GM19238 (cell line): Measurements from ENCODE around the gene SESN3.
"Not testable (repeated sequence)": the region's sequence is repeated elsewhere in the genome, so short reads cannot be mapped to it uniquely, and the experiment has no call there.

Experiments
- DNase-seq: peaks from one replicate; pipeline ENCODE4 v3.0.0; 2011; ENCODE audit warnings: low spot score; ENCODE audit not compliant: insufficient read length

SESN3 gene

GRCh38 chr11:95222817-95223216, 8.2 kb downstream of the SESN3 start:
- DNase-seq, result no peak

- DNase-seq, result no peak
These were observed 11.4 kb downstream of the SESN3 start for GRCh38 chr11:95219599-95219998.

- no peak for DNase-seq
These were observed 12.9 kb downstream of the SESN3 start for GRCh38 chr11:95218149-95218548.

- no peak for DNase-seq
These were observed 18.4 kb downstream of the SESN3 start for GRCh38 chr11:95212609-95213008.

- DNase-seq, result not testable (repeated sequence)
These were observed 21.5 kb downstream of the SESN3 start for GRCh38 chr11:95209535-95209934.

- DNase-seq, result no peak
These were observed 30.1 kb downstream of the SESN3 start for GRCh38 chr11:95200781-95201457.

- DNase-seq, result no peak
These were observed 35.2 kb downstream of the SESN3 start for GRCh38 chr11:95195831-95196230.

- DNase-seq, result no peak
These were observed 37.5 kb downstream of the SESN3 start for GRCh38 chr11:95193541-95193940.

GRCh38 chr11:95192717-95193116, 38.3 kb downstream of the SESN3 start:
- DNase-seq, result no peak

- DNase-seq, result no peak
These were observed 43.3 kb downstream of the SESN3 start for GRCh38 chr11:95187723-95188122.

- no peak for DNase-seq
These were observed 48.6 kb downstream of the SESN3 start for GRCh38 chr11:95182397-95182796.

GRCh38 chr11:95175818-95176380, 55.1 kb downstream of the SESN3 start:
- no peak for DNase-seq

GRCh38 chr11:95170294-95170693, 60.7 kb downstream of the SESN3 start:
- no peak for DNase-seq

- no peak for DNase-seq
These were observed 64.2 kb downstream of the SESN3 start for GRCh38 chr11:95166781-95167180.

- DNase-seq, result no peak
These were observed 65.4 kb downstream of the SESN3 start for GRCh38 chr11:95165638-95166037.

GRCh38 chr11:95163106-95163505, 67.9 kb downstream of the SESN3 start:
- DNase-seq, result no peak

GRCh38 chr11:95161248-95161647, 69.8 kb downstream of the SESN3 start:
- no peak for DNase-seq

- no peak for DNase-seq
These were observed 73.2 kb downstream of the SESN3 start for GRCh38 chr11:95157824-95158223.

GRCh38 chr11:95156916-95157541, 74.0 kb downstream of the SESN3 start:
- DNase-seq, result no peak

- no peak for DNase-seq
These were observed 74.8 kb downstream of the SESN3 start for GRCh38 chr11:95156133-95156721.

GRCh38 chr11:95155385-95155784, 75.6 kb downstream of the SESN3 start:
- DNase-seq, result no peak

GRCh38 chr11:95154514-95154913, 76.5 kb downstream of the SESN3 start:
- peak; percentile 52 for DNase-seq

- DNase-seq, result no peak
These were observed 77.2 kb downstream of the SESN3 start for GRCh38 chr11:95153857-95154246.
